ENCODE measurements around the gene PCSK5. TPM values are rescaled to one million over a fixed set of nuclear protein-coding genes. Genes with fewer than 3 reads are reported as not detected.

The PCSK5 gene
- total RNA-seq, 2 experiments from 2014 or later = 0.76 TPM; not detected in 1

DNA sequence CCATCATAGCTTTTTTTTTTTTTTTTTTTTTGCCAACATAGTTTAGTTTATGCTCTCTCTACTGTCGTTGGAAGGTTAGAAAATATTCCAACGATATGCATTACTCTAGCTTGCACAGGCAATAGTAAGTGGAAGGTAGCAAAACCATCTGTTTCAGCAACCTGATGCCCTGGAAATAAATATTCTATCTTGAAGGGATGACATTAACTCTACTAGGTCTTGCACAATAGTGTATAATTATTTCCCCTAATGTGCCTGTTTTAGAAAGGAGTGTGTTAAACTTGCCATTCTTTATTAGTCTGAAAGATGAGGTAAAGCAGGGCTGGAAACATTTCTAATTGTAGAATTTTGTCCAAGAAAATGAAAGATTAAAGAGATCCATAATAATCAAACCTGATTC is 111.0 kb downstream of the PCSK5 start:
- DNase-seq (ENCODE audit: low spot score) = no peak
- intact Hi-C loops (cut with micrococcal nuclease; ENCODE audit: unreplicated experiment) = no loop called here
- no peak for TF ChIP-seq EZH2phosphoT487 (IDR thresholded peaks at IDR 0.05; ENCODE audit: borderline replicate concordance, low read depth, low read length)
- CTCF ChIA-PET (ENCODE audit: unreplicated experiment) = no interaction called here
- no peaks in the 10 kb centered on the region for H3K4me1 ChIP-seq (ENCODE audit: insufficient read depth, low read length, poor library complexity, severe bottlenecking)
- H4K20me1 ChIP-seq (ENCODE audit: insufficient read depth, low read length) = no peaks in the 10 kb centered on the region
- POLR2A ChIA-PET = interaction anchor here (0.6 kb wide), 2 partner anchors 655 to 827 kb away, joined by 3 to 5 read pairs; no protein-coding TSS in a partner anchor
- H3K9me3 ChIP-seq (ENCODE audit: low read length) = no peaks in the 10 kb centered on the region
- no peak overlapping the region for H3K27ac ChIP-seq (ENCODE audit: low read depth, low read length, poor library complexity, severe bottlenecking)
- no peak overlapping the region for H3K4me3 ChIP-seq (ENCODE audit: low read depth, low read length, poor library complexity, severe bottlenecking)
- H3K36me3 ChIP-seq (ENCODE audit: insufficient read depth, low read length) = no peaks in the 10 kb centered on the region
- H2AFZ ChIP-seq (ENCODE audit: low read length) = no peak overlapping the region
- no peaks in the 10 kb centered on the region for H3K9me2 ChIP-seq (ENCODE audit: insufficient read depth, low read length)
- H3K79me2 ChIP-seq (ENCODE audit: insufficient read depth, low read depth, low read length) = no peaks in the 10 kb centered on the region
- no peak overlapping the region for H3K4me2 ChIP-seq (ENCODE audit: low read length)
- no TSS peak for BruUV-seq (replicated peaks)

DNA sequence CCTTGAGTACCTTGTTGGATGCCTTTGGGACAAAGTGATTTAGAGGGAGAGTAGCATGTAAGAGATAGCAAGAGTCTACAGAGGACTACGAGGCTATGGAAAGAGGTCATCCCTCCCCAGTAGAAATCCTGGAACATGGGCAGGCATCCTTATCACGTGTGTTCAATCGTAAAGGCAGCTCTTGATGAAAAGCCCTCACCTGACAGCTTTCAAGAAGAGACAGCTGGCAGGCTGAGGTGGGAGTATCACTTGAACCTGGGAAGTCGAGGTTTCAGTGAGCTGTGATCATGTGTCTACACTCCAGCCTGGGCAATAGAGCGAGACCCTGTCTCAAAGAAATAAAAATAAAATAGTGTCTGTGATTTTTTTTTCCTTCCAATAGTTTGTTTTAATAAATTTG is 112.6 kb downstream of the PCSK5 start:
- Histone ChIP-seq H3K27ac (ENCODE audit: low read depth, low read length, poor library complexity, severe bottlenecking) (no peak overlapping the region), H3K4me3 (ENCODE audit: low read depth, low read length, poor library complexity, severe bottlenecking) (no peak overlapping the region), H3K4me1 (ENCODE audit: insufficient read depth, low read length, poor library complexity, severe bottlenecking) (no peaks in the 10 kb centered on the region), H3K36me3 (ENCODE audit: insufficient read depth, low read length) (no peaks in the 10 kb centered on the region), H3K4me2 (ENCODE audit: low read length) (no peak overlapping the region), H3K9me3 (ENCODE audit: low read length) (no peaks in the 10 kb centered on the region), H3K9me2 (ENCODE audit: insufficient read depth, low read length) (no peaks in the 10 kb centered on the region), H2AFZ (ENCODE audit: low read length) (no peak overlapping the region), H4K20me1 (ENCODE audit: insufficient read depth, low read length) (no peaks in the 10 kb centered on the region), H3K79me2 (ENCODE audit: insufficient read depth, low read depth, low read length) (no peaks in the 10 kb centered on the region)
- BruUV-seq (replicated peaks) = no TSS peak
- intact Hi-C loops (cut with micrococcal nuclease; ENCODE audit: unreplicated experiment) = no loop called here
- CTCF ChIA-PET (ENCODE audit: unreplicated experiment) = no interaction called here
- TF ChIP-seq, protein P1, sequence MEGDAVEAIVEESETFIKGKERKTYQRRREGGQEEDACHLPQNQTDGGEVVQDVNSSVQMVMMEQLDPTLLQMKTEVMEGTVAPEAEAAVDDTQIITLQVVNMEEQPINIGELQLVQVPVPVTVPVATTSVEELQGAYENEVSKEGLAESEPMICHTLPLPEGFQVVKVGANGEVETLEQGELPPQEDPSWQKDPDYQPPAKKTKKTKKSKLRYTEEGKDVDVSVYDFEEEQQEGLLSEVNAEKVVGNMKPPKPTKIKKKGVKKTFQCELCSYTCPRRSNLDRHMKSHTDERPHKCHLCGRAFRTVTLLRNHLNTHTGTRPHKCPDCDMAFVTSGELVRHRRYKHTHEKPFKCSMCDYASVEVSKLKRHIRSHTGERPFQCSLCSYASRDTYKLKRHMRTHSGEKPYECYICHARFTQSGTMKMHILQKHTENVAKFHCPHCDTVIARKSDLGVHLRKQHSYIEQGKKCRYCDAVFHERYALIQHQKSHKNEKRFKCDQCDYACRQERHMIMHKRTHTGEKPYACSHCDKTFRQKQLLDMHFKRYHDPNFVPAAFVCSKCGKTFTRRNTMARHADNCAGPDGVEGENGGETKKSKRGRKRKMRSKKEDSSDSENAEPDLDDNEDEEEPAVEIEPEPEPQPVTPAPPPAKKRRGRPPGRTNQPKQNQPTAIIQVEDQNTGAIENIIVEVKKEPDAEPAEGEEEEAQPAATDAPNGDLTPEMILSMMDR (conservative IDR thresholded peaks at IDR 0.05; ENCODE audit: low read length) = no peak
- TF ChIP-seq EZH2phosphoT487 (IDR thresholded peaks at IDR 0.05; ENCODE audit: borderline replicate concordance, low read depth, low read length) = no peak
- POLR2A ChIA-PET = no interaction called here
- no peak for DNase-seq (ENCODE audit: low spot score)

DNA sequence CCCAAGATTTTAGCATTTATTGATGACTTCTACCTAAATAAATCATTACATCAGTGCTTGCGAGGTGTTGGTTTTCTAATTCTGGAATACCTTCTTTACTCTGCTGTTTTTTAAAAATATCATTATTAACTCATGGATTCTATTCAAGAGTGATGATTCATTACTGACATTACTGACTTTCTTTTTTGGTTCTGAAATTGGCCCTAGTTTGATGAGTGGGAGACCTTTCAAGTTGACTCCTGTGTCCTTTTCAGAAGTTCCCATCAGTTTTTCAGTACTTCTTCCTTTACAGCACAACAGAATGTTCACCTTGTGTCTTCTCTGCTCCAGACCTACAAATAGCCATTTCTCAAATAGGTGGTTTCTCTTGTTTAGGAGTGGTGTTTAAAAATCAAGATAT is 114.1 kb downstream of the PCSK5 start:
- Histone ChIP-seq H3K4me1 (ENCODE audit: insufficient read depth, low read length, poor library complexity, severe bottlenecking) (no peaks in the 10 kb centered on the region), H2AFZ (ENCODE audit: low read length) (no peak overlapping the region), H3K4me2 (ENCODE audit: low read length) (no peak overlapping the region), H3K9me3 (ENCODE audit: low read length) (no peaks in the 10 kb centered on the region), H4K20me1 (ENCODE audit: insufficient read depth, low read length) (no peaks in the 10 kb centered on the region), H3K9me2 (ENCODE audit: insufficient read depth, low read length) (no peaks in the 10 kb centered on the region), H3K36me3 (ENCODE audit: insufficient read depth, low read length) (no peaks in the 10 kb centered on the region), H3K79me2 (ENCODE audit: insufficient read depth, low read depth, low read length) (no peaks in the 10 kb centered on the region), H3K4me3 (ENCODE audit: low read depth, low read length, poor library complexity, severe bottlenecking) (no peak overlapping the region), H3K27ac (ENCODE audit: low read depth, low read length, poor library complexity, severe bottlenecking) (no peak overlapping the region)
- intact Hi-C loops (cut with micrococcal nuclease; ENCODE audit: unreplicated experiment) = no loop called here
- BruUV-seq (replicated peaks) = no TSS peak
- DNase-seq (ENCODE audit: low spot score) = no peak
- TF ChIP-seq, protein P1 (conservative IDR thresholded peaks at IDR 0.05; ENCODE audit: low read length) = no peak
- no peak for TF ChIP-seq EZH2phosphoT487 (IDR thresholded peaks at IDR 0.05; ENCODE audit: borderline replicate concordance, low read depth, low read length)
- ChIA-PET CTCF (ENCODE audit: unreplicated experiment) (no interaction called here), POLR2A (no interaction called here)

Data from OCI-LY7 (cell line).